Breast epithelium (tissue), 4 donors: ENCODE measurements around the gene ADAMTSL5. TPM values are rescaled to one million over a fixed set of nuclear protein-coding genes. Genes with fewer than 3 reads are reported as not detected.
A peak's percentile ranks its signal among the peaks of the same experiment; 100 is the strongest.

Experiments
- DNase-seq, 2 donors: peaks; one replicate each; pipeline ENCODE4 v3.0.0-alpha.2; 2019; ENCODE audit warnings: low spot score in 2 of 2
- H3K27ac ChIP-seq, 2 donors: fragments of 200-600 bp; sonication (generic) in 1 of 2; one replicate each; pipeline ENCODE4 v1.5.1; 2016 to 2019; ENCODE audit warnings: mild to moderate bottlenecking in 1 of 2
- H3K27me3 ChIP-seq, 2 donors: fragments of 200-600 bp; sonication (generic) in 1 of 2; one replicate each; pipeline versions ENCODE4 v1.5.1 to v1.6.0; 2017 to 2019; ENCODE audit warnings: control low read depth in 1 of 2, mild to moderate bottlenecking in 1 of 2
- H3K36me3 ChIP-seq: fragments of 200-600 bp; one replicate; pipeline ENCODE4 v1.5.1; 2019
- H3K4me1 ChIP-seq, 2 donors: fragments of 200-600 bp; sonication (generic); one replicate each; pipeline ENCODE4 v1.5.1; 2016 to 2019; ENCODE audit warnings: control low read depth in 1 of 2
- H3K4me3 ChIP-seq, 3 donors: fragments of 200-600 bp; sonication (generic); 1 replicate in 2 of 3; 2 replicates in 1 of 3; pipeline ENCODE4 v1.5.1; 2016 to 2019; ENCODE audit warnings: mild to moderate bottlenecking in 3 of 3, moderate library complexity in 2 of 3
- H3K9me3 ChIP-seq, 2 donors: fragments of 200-600 bp; sonication (generic) in 1 of 2; one replicate each; pipeline ENCODE4 v1.5.1; 2016 to 2019; ENCODE audit warnings: control low read depth in 1 of 2
- POLR2A ChIP-seq: fragments of 450-650 bp; IDR thresholded peaks from one replicate; pipeline ENCODE4 v1.6.1; 2016; ENCODE audit warnings: antibody characterized with exemption, mild to moderate bottlenecking, moderate library complexity
- POLR2AphosphoS5 ChIP-seq, 3 donors: sonication (generic); formaldehyde crosslinking; IDR thresholded peaks; one replicate each; pipeline ENCODE4 v1.6.1; 2017; ENCODE audit warnings: antibody characterized with exemption in 3 of 3
- intact Hi-C: fragments of 100-400 bp; cut with DNase I; formaldehyde crosslinking; loops from one replicate; pipeline ENCODE4 v1.15.1; 2023; ENCODE audit warnings: low total_unique reads
- total RNA-seq, 3 donors: library from RNA; depleted of rRNA; stranded (reverse); fragments of >200 nt; gene quantifications; one replicate each; pipeline ENCODE4 v1.1.0, GENCODE V29; 2016
- TF ChIP-seq, protein P1 (sequence below), 3 donors: fragments of 450-650 bp; IDR thresholded peaks; one replicate each; pipeline ENCODE4 v1.5.1; 2016 to 2017; ENCODE audit warnings: antibody characterized with exemption in 3 of 3, mild to moderate bottlenecking in 3 of 3, moderate library complexity in 3 of 3

ADAMTSL5 gene
- total RNA-seq, 3 donors from 2014 or later = 1.3 to 3.5 (median 2.1) TPM

DNA sequence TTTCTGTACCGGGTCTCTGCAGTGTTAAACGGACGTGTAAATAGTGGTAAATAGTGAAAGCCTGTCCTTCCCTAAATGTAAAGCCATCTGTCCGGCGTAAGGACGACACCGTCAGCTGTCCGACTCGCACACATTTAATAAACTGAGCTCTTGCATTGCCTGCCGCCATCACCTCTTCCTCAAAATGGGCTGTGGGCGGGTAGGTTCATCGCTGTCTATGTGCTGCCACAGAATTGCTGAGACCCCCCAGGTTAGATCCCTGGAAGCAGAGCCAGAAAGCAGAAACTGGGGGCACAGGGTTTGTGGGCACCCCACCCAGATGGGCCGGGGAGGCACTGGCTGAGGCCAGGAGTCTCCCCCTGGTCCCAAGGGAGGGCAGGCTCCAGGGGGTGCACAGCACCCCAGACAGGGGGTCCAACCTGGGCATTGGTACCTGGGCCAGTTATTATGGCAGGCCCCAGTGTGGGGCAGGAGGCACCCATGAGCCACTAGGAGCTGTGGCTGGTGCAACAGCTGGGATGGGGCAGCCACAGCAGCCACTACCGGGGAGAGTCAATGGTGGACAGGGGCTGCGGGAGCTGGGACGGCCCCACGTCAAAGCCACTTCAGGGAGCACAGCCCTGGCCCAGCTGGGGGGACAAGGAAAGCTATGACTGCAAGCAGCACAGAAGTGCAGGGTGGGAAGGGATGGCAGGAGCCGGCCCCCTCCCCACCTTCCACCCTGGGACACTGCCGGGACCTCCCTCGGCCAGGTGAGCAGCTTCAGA lies 39.6 kb downstream of the ADAMTSL5 start:
- Histone ChIP-seq H3K27me3 (peaks cover 19 to 43% of the 10 kb centered on the region in 2 donors), H3K9me3 (no peaks in the 10 kb centered on the region), H3K4me3 (no peak overlapping the region), H3K36me3 (no peaks in the 10 kb centered on the region), H3K27ac (no peak overlapping the region), H3K4me1 (peaks cover 24 to 26% of the 10 kb centered on the region in 2 donors)
- intact Hi-C loops = no loop called here
- no peak for TF ChIP-seq POLR2AphosphoS5 (IDR thresholded peaks at IDR 0.05)
- TF ChIP-seq, protein P1, sequence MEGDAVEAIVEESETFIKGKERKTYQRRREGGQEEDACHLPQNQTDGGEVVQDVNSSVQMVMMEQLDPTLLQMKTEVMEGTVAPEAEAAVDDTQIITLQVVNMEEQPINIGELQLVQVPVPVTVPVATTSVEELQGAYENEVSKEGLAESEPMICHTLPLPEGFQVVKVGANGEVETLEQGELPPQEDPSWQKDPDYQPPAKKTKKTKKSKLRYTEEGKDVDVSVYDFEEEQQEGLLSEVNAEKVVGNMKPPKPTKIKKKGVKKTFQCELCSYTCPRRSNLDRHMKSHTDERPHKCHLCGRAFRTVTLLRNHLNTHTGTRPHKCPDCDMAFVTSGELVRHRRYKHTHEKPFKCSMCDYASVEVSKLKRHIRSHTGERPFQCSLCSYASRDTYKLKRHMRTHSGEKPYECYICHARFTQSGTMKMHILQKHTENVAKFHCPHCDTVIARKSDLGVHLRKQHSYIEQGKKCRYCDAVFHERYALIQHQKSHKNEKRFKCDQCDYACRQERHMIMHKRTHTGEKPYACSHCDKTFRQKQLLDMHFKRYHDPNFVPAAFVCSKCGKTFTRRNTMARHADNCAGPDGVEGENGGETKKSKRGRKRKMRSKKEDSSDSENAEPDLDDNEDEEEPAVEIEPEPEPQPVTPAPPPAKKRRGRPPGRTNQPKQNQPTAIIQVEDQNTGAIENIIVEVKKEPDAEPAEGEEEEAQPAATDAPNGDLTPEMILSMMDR (IDR thresholded peaks at IDR 0.05) = no peak
- TF ChIP-seq POLR2A = no peak
- DNase-seq = no peak

DNA sequence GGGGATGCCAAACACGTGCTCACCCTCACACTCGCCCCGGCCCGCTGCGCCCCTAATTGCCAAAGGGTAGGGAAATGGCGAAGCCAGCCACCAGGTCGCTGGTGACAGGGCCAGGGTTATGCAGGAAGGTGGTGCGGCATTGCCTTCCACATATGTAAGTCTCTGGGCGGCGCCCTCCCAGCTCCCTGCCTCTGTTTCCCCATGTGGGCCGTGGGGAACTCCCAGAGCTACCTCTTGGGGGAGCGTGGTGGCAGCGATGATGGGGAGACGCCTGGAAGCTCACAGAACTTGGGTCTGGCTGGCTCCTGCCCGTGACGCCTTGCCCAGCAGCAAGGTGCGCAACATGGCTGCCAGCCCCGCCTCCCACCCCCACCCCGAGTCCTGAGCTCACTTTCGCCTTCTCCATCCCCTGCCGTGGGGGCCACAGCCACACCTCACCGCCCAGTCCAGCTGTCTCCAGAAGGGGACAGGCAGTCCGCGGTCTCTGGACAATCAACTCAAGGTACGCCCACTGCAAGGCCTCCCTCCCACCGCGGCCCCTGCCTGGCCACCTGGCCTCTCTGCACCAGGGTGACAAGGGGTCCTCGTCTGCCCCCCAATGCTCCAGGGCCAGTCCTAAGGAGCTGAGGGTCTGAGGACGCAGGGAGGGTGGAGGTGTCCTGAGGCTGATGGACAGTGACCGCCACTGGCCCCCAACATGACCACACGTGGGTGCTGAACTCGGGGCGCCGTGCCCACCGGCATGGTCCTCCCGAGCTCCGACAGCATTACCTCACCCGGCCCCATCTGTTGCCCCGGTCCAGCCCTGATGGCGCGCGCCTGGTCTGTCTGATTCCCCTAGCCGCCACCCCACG lies 40.4 kb downstream of the ADAMTSL5 start:
- H3K27me3 ChIP-seq = peaks cover 26 to 51% of the 10 kb centered on the region in 2 donors
- no peaks in the 10 kb centered on the region for H3K36me3 ChIP-seq
- no peak for DNase-seq
- peaks cover 31 to 34% of the 10 kb centered on the region in 2 donors for H3K4me1 ChIP-seq
- intact Hi-C loops = no loop called here
- no peak overlapping the region for H3K4me3 ChIP-seq
- no peak overlapping the region for H3K27ac ChIP-seq
- TF ChIP-seq, protein P1 (IDR thresholded peaks at IDR 0.05) = no peak
- TF ChIP-seq POLR2AphosphoS5 (IDR thresholded peaks at IDR 0.05) (no peak), POLR2A (no peak)
- no peaks in the 10 kb centered on the region for H3K9me3 ChIP-seq

DNA sequence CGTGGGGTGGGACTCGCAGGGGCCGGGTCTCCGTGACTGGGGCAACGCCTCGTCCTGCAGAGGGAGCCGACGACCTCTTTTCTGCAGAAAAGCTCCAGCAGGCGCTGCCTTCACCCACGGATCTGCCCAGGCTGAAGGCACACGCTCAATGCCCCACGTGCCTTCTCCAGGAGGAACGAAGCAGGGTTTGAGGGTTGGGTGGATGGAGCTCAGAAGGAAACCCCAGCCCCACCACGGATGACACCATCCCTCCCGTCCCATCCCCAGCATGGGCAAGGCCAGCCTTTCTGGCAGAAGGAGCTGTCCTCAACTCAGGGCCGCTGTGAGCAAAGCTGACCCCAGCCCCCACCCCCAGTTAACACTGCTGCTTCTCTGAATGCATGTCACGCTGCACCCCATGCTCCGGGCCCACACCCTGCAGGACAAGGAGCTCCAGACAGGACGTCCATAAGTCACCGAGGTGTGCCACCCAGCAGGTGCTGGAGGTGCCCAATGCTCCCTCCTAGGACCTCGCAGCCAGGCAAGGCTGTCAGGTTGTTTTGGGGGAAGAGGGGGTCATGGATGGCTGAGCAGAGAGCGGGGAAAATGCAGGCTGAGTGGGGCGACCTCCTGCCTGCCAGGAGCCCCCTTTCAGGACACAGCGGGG lies 41.2 kb downstream of the ADAMTSL5 start:
- Histone ChIP-seq H3K27ac (no peak overlapping the region), H3K9me3 (no peaks in the 10 kb centered on the region), H3K4me1 (peaks cover 31 to 38% of the 10 kb centered on the region in 2 donors), H3K36me3 (no peaks in the 10 kb centered on the region), H3K27me3 (peaks cover 28 to 59% of the 10 kb centered on the region in 2 donors), H3K4me3 (peak overlapping the region in 2 of 3 donors; percentile 49 to 69)
- TF ChIP-seq, protein P1 (IDR thresholded peaks at IDR 0.05) = no peak
- TF ChIP-seq POLR2AphosphoS5 (IDR thresholded peaks at IDR 0.05) (no peak), POLR2A (no peak)
- intact Hi-C loops = no loop called here
- no peak for DNase-seq

DNA sequence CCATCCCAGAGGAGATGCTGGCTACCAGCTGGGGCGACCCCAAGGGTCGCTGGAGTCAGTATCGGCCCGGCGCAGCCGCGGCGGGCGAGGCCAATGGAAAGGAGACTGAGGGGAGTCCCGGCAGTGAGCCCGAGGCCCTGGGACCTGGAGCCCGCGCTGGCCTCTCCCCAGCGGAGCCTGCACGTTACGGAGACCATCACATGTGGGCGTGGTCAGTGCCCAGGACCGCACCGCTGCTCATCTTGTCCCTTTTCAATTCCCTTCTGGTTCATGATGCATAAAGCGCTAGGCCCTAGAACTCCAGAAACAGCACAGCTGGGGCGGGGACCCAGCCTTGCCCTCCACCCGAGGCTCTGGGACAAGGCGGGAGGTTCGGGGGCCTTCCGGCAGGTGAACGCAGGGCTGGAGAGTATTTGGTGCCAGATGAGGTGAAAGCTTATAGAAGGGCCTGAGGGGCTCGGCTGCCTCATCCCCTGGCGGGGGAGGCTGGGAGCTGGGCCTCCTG lies 41.8 kb downstream of the ADAMTSL5 start:
- no peaks in the 10 kb centered on the region for H3K36me3 ChIP-seq
- peaks cover 31 to 38% of the 10 kb centered on the region in 2 donors for H3K4me1 ChIP-seq
- H3K27ac ChIP-seq = no peak overlapping the region
- peaks cover 28 to 65% of the 10 kb centered on the region in 2 donors for H3K27me3 ChIP-seq
- H3K4me3 ChIP-seq = peak overlapping the region; percentile 29 to 69 (median 49)
- DNase-seq = no peak
- intact Hi-C loops = no loop called here
- TF ChIP-seq POLR2AphosphoS5 (IDR thresholded peaks at IDR 0.05) = no peak
- TF ChIP-seq, protein P1 (IDR thresholded peaks at IDR 0.05) = no peak
- no peak for TF ChIP-seq POLR2A
- H3K9me3 ChIP-seq = no peaks in the 10 kb centered on the region
